ENCODE measurements around the gene EEFSEC.

DNA sequence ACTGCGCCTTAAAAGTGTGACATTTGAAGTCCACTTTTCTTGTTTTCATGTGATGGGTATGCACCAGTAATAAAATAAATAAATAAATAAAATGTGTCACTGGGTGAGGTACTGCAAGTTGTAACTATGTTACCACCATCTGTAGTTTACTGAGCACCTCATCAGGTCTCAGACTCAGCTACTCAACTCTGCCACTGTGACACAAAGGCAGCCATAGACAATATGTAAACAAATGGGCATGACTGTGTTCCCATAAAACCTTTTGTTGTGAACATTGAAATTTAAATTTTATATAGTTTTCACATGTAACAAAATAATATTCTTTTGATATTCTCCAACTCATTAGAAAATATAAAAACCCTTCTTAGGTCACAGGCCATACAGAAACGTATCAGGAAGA, 193.3 kb downstream of the EEFSEC start:
- no peak for TF ChIP-seq ZFX (IDR thresholded peaks at IDR 0.05)
- TF ChIP-seq, protein P1, sequence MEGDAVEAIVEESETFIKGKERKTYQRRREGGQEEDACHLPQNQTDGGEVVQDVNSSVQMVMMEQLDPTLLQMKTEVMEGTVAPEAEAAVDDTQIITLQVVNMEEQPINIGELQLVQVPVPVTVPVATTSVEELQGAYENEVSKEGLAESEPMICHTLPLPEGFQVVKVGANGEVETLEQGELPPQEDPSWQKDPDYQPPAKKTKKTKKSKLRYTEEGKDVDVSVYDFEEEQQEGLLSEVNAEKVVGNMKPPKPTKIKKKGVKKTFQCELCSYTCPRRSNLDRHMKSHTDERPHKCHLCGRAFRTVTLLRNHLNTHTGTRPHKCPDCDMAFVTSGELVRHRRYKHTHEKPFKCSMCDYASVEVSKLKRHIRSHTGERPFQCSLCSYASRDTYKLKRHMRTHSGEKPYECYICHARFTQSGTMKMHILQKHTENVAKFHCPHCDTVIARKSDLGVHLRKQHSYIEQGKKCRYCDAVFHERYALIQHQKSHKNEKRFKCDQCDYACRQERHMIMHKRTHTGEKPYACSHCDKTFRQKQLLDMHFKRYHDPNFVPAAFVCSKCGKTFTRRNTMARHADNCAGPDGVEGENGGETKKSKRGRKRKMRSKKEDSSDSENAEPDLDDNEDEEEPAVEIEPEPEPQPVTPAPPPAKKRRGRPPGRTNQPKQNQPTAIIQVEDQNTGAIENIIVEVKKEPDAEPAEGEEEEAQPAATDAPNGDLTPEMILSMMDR (conservative IDR thresholded peaks at IDR 0.05), result no peak
